Activated CD8-positive, alpha-beta memory T cell treated with anti-CD3 and anti-CD28 coated beads for 24 hours (primary cell): ENCODE results near the gene STK32A.
"Not testable (repeated sequence)": the region's sequence is repeated elsewhere in the genome, so short reads cannot be mapped to it uniquely, and the experiment has no call there.

Source experiments
- DNase-seq: peaks from one replicate; pipeline ENCODE4 v3.0.0-alpha.2; 2020

STK32A gene

GRCh38 chr5:147348451-147348850, 113.6 kb downstream of the STK32A start:
- no peak for DNase-seq

GRCh38 chr5:147349241-147349640, 114.4 kb downstream of the STK32A start:
- no peak for DNase-seq

- DNase-seq = no peak
These were observed 124.3 kb downstream of the STK32A start for GRCh38 chr5:147359101-147359500.

GRCh38 chr5:147359581-147359980, 124.8 kb downstream of the STK32A start:
- DNase-seq = no peak

GRCh38 chr5:147360816-147361215, 126.0 kb downstream of the STK32A start:
- DNase-seq = no peak

- DNase-seq = no peak
These were observed 126.8 kb downstream of the STK32A start for GRCh38 chr5:147361441-147362175.

GRCh38 chr5:147367381-147367780, 132.6 kb downstream of the STK32A start:
- DNase-seq = not testable (repeated sequence)

GRCh38 chr5:147369742-147370374, 135.0 kb downstream of the STK32A start:
- DNase-seq = no peak

GRCh38 chr5:147371290-147371689, 136.5 kb downstream of the STK32A start:
- DNase-seq = no peak

- no peak for DNase-seq
These were observed 137.4 kb downstream of the STK32A start for GRCh38 chr5:147372191-147372590.

GRCh38 chr5:147373328-147373727, 138.5 kb downstream of the STK32A start:
- no peak for DNase-seq

GRCh38 chr5:147375151-147375550, 140.3 kb downstream of the STK32A start:
- DNase-seq = no peak

- no peak for DNase-seq
These were observed 142.9 kb downstream of the STK32A start for GRCh38 chr5:147377682-147378081.

- no peak for DNase-seq
These were observed 146.7 kb downstream of the STK32A start for GRCh38 chr5:147381555-147381954.

- no peak for DNase-seq
These were observed 147.9 kb downstream of the STK32A start for GRCh38 chr5:147382776-147383175.

- DNase-seq = no peak
These were observed 149.7 kb downstream of the STK32A start for GRCh38 chr5:147384346-147385193.

- no peak for DNase-seq
These were observed 152.3 kb downstream of the STK32A start for GRCh38 chr5:147387109-147387508.

GRCh38 chr5:147388184-147389108, 153.6 kb downstream of the STK32A start:
- no peak for DNase-seq

GRCh38 chr5:147390654-147391225, 155.9 kb downstream of the STK32A start:
- no peak for DNase-seq

- no peak for DNase-seq
These were observed 157.0 kb downstream of the STK32A start for GRCh38 chr5:147391781-147392180.

- DNase-seq = no peak
These were observed 159.2 kb downstream of the STK32A start for GRCh38 chr5:147393874-147394672.
